Activated T-cell treated with anti-CD3 and anti-CD28 coated beads, Interleukin-2, amount 50 U/mL, for 1 hour (primary cell): Measurements from ENCODE around the gene TCP11L1.
A peak's percentile ranks its signal among the peaks of the same experiment; 100 is the strongest.
"Not testable (repeated sequence)": the region's sequence is repeated elsewhere in the genome, so short reads cannot be mapped to it uniquely, and the experiment has no call there.

Source experiments
- DNase-seq: peaks from one replicate; pipeline ENCODE4 v3.0.0-alpha.2; 2020

The TCP11L1 gene

GRCh38 chr11:33039274-33040032 lies at the start of gene TCP11L1:
Gene TCP11L1, plus strand, starts transcription at chr11:33039572. Its CDS starts 4,202 bp downstream, at chr11:33043774.
- peak; percentile 83 for DNase-seq

- no peak for DNase-seq
Observed at GRCh38 chr11:32990481-32990880, 48.9 kb upstream of the TCP11L1 start.

- DNase-seq: no peak
Observed at GRCh38 chr11:32991427-32991826, 47.9 kb upstream of the TCP11L1 start.

- no peak for DNase-seq
Observed at GRCh38 chr11:32991898-32992297, 47.5 kb upstream of the TCP11L1 start.

- DNase-seq: no peak
Observed at GRCh38 chr11:33000181-33000580, 39.2 kb upstream of the TCP11L1 start.

GRCh38 chr11:33001281-33001680 lies 38.1 kb upstream of the TCP11L1 start:
- no peak for DNase-seq

- DNase-seq: no peak
Observed at GRCh38 chr11:33001751-33002542, 37.4 kb upstream of the TCP11L1 start.

GRCh38 chr11:33005175-33005574 lies 34.2 kb upstream of the TCP11L1 start:
- DNase-seq: no peak

GRCh38 chr11:33006010-33006409 lies 33.4 kb upstream of the TCP11L1 start:
- no peak for DNase-seq

GRCh38 chr11:33013755-33014154 lies 25.6 kb upstream of the TCP11L1 start:
- no peak for DNase-seq

GRCh38 chr11:33015621-33016551 lies 23.5 kb upstream of the TCP11L1 start, which contains the start of gene DEPDC7:
Gene DEPDC7, plus strand, starts transcription at chr11:33015878. Its CDS starts 78 bp downstream, at chr11:33015956.
- peak; percentile 82 for DNase-seq

GRCh38 chr11:33016654-33017053 lies 22.7 kb upstream of the TCP11L1 start:
- DNase-seq: no peak

- no peak for DNase-seq
Observed at GRCh38 chr11:33017478-33017877, 21.9 kb upstream of the TCP11L1 start.

GRCh38 chr11:33017965-33018364 lies 21.4 kb upstream of the TCP11L1 start:
- no peak for DNase-seq

GRCh38 chr11:33018840-33019239 lies 20.5 kb upstream of the TCP11L1 start:
- DNase-seq: no peak

GRCh38 chr11:33021501-33021900 lies 17.9 kb upstream of the TCP11L1 start:
- DNase-seq: no peak

- no peak for DNase-seq
Observed at GRCh38 chr11:33021937-33022336, 17.4 kb upstream of the TCP11L1 start.

- no peak for DNase-seq
Observed at GRCh38 chr11:33025339-33025722, 14.0 kb upstream of the TCP11L1 start.

- no peak for DNase-seq
Observed at GRCh38 chr11:33027233-33027632, 12.1 kb upstream of the TCP11L1 start.

GRCh38 chr11:33027846-33028536 lies 11.4 kb upstream of the TCP11L1 start:
- DNase-seq: no peak

- no peak for DNase-seq
Observed at GRCh38 chr11:33028537-33028914, 10.8 kb upstream of the TCP11L1 start.

- DNase-seq: not testable (repeated sequence)
Observed at GRCh38 chr11:33029218-33029617, 10.2 kb upstream of the TCP11L1 start.
